GM19328 (cell line): ENCODE data around the gene ZNF544.

Source experiments
- ATAC-seq: cut with Tn5 transposase; IDR thresholded peaks from one replicate; pipeline ENCODE4 v1.9.1; 2021; ENCODE audit warnings: mild to moderate bottlenecking, moderate library complexity; ENCODE audit not compliant: unreplicated experiment

ZNF544 gene

DNA sequence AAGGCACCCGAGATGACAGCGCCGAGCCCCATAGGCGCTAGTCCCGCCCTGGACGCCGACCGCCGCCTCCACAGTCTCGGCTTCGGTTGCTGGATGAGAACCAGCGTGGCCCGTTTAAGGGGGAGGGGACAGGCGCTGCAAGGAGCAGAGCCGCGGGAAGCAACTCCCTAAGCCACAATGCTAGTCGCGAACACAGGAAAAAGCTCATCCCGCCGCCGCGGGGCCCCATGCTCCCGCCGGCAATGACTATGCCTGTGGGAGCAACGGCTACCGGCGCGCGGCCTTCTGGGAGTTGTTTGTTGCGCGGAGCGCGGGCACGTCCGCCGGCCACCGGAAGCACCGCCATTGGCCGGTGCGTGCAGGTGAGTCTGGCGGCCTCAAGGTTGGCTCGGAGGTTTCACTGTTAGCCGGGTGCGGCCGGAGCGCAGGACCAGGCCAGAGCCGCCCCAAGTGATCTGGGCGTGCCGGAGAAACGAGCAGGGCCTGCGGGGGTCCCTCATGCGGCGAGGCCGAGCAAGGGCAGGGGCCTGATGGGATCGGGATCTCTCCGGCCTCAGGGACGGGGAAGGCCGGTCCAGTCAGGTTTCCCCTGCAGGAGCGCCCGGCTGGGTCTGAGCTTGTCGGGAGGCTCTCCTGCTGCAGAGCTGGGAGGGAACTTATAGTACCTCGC lies at the start of gene ZNF544:
Gene ZNF544, plus strand, starts transcription at position 330 of the 670 bp plus-strand sequence. CDS start 15,110 bp downstream, outside the sequence.
- ATAC-seq: no peak

DNA sequence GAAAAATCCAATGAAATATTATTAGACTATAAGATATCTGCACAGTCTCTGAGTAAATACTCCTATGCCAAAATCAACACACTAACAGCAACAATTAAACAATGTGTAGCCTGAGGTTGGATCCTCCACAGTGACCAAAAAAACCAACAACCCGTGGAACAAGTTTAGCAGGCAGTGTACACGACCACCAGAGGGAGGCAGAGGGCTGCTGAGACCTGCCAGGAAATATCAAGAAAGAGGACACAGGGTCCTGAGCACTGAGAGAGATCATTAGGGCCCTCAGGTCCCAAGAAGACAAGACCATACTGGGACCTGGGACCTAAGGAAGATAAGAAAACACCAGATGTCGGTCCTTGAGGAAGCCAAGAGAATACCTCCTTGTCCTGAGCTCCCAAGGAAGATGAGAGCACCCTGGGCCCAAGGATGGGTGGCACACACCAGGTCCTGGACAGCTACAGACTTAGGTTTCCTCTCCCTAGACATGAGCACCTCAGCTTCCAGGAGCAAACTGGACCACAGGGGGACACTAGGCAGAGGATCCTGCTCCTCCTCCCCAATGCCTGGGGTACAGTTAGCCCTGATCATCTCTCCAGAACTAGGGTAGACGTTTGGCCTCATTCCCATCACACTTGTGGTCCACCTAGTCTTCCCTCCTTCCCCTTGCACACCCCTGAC lies 46.7 kb upstream of the ZNF544 start:
- ATAC-seq: no peak

DNA sequence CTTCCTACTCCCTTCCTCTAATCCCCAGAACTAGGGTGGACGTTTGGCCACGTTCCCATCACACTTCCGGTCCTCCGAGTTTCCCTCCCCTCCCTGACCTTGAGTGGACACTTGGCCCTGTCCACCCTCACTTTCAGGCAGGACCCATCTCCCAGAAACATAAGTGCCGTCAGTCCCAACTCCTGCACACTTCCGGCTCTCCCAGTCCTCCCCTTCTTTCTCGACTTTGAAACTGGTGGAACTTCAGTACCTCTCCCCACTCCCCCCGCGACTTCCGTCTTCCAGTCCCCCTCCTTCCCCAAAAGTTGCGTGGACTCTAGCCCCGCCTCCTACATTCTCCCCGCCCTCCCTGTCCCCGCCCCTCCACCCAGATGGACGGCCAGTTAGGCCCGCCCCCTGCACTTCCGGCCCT lies 46.1 kb upstream of the ZNF544 start:
- no peak for ATAC-seq

DNA sequence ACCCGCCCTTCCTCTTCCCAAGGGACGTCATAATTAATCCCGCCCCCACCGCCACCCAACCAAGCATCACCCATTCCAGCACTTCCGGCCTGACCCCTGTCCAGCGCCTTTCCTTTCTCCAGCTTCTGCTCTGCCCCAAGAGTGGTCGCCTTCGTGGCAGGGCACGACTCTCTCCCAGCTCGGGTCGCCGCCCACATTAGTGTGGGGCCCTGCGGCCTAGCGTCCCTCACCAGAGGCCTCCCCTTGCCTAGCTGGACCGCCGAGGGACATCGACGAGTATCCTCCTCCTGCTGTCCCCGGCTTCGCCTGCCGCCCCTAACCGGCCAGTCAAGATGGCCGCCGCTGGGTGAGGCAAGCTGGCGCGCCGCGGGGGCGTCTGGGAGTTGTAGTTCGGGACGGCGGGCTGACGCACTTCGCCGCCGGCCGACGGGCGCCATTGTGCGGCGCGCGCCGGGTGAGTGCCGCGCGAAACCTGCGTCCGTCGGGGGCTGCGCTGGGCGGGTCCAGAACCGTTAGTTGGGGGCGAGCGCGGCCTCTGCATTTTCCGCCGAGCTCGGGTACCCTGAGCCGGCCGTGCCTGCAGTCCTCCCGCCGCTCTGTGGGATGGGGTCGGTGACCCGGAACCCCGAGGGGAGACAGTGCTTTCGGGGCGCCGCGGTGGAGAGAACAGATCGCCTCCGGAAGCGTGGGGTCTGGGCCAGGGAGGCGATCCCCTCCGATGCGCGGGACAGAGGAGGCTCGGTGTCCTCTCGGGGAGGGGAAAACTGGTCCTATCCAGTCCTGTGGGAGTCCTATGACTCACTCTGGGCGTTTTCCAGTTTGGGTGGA lies 45.5 kb upstream of the ZNF544 start, which contains the start of gene ZNF274:
Gene ZNF274, plus strand, starts transcription at position 73 of the 828 bp plus-strand sequence. CDS start 905 bp downstream, outside the sequence.
- peak; percentile 79 for ATAC-seq

DNA sequence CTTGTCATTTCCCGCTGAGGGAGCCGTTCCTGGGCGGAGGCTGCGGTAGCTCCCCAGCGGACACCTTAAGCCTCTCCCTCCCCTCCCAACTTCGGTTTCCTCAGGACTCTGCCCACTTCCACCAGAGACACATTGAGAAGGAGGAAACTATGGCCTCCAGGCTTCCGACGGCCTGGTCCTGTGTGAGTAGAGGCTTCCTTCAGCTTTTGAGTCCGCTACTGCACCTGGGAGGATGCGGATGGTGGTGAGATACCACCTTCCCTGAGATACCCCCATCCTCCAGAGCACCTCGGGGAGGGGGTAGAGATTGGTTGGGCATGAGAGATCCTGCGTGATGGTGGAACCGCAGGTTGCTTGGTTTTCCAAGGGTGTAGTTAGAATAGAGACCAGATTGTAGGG lies 44.9 kb upstream of the ZNF544 start:
- ATAC-seq: no peak

DNA sequence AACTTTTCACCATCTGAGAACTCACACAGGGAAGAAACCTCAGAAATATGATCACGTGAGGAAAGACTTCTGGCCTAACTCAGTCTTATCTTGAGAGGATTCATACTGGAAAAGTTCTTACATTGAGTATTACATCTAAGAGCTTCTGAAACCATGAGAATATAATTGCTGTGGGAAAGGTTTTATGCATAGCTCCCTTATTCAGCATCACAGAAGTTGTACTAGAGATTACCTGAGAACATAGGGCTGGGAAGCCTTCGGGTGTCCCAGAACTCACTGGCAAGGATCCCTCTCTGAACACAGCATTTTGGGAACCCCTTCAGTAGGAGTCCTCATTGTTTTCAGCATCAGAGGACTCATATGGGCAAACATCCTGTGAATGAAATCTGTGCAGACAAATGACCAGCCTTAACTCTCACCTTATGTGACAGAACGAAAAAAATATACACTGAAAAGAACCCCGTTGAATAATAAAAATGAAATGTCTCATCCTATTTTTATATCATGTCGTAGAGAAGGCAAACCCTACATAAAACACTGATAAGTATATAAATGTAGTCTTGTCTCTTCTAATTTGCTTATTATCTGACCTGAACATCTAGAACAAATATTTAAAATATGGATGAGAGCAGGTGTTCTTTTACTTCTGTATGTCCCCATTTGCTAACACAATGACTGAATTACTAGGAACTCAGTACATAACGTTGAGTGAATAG lies 31.7 kb upstream of the ZNF544 start:
- no peak for ATAC-seq

DNA sequence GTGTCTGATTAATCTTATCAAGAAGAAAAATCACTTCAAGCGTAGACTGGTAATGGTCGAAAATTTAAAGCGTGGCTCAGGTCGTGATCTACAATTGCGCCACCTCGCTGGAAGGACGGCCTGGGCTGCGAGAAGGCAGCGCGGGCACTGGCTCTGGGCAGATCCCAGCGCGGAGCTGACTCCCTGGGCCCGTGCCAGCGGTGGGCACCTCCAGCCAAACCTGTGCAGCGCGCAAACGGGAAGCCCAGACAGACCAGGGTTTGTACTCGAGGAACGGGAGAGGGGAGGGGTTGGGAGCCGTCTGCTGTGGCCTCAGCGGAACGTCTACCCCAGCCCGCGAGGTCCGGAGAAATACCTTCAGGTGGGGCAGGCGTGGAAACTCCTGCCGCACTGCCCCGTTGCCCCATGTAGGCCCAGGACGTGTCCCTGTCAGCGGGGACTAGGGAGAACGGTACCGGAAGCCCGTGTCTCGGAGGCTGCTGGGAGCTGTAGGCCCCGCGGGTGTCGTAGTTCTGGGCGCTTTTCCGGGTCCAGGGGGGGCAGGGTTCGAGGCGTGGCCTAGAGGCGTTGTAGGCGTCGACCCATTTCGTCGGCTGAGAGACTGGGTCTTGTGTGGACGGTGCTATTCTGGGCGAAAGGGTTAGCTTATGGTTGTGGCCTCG lies 24.8 kb upstream of the ZNF544 start:
- no peak for ATAC-seq

DNA sequence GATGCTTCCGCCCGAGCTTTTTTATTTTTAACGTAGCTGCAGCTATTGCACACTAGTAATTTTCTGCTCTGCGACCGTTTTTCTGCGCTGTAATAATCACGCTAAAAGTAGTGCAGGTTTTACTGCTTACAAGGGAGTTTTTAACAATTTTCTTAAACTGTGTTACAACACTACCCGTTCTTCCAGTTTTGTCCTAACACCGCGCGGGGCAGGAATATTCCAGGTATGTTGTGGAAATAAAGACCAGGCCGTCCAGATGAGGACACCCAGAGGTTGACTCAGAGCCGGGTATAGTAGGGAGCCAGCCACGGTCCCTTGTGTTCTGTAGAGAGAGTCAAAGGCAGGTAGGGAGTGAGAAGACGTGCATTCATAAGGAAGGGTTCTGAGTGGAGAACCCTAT lies 24.1 kb upstream of the ZNF544 start:
- no peak for ATAC-seq

DNA sequence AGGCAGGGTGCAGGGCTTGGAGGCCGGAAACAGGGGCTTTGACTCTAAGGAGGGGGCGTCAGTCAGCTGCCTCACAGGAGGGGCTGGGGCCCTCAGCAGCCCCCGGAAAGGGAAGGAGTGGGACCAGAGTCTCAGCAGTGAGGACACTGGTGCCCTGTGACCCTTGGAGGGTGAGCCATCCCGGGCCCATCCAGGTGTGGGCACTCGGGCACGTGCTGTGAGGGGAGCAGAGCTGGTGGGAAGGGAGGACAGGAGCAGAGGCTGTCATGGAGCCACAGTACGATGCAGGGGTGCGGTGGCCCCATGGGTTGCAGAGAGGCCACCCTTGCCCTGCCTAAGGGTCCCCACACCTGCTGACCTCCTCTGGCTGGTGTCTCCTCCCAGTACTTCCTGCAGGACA lies 19.1 kb upstream of the ZNF544 start:
- no peak for ATAC-seq

DNA sequence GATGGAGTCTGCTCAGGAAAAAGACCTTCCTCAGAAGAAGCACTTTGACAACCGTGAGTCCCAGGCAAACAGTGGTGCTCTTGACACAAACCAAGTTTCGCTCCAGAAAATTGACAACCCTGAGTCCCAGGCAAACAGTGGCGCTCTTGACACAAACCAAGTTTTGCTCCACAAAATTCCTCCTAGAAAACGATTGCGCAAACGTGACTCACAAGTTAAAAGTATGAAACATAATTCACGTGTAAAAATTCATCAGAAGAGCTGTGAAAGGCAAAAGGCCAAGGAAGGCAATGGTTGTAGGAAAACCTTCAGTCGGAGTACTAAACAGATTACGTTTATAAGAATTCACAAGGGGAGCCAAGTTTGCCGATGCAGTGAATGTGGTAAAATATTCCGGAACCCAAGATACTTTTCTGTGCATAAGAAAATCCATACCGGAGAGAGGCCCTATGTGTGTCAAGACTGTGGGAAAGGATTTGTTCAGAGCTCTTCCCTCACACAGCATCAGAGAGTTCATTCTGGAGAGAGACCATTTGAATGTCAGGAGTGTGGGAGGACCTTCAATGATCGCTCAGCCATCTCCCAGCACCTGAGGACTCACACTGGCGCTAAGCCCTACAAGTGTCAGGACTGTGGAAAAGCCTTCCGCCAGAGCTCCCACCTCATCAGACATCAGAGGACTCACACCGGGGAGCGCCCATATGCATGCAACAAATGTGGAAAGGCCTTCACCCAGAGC lies 16.2 kb upstream of the ZNF544 start:
- no peak for ATAC-seq

DNA sequence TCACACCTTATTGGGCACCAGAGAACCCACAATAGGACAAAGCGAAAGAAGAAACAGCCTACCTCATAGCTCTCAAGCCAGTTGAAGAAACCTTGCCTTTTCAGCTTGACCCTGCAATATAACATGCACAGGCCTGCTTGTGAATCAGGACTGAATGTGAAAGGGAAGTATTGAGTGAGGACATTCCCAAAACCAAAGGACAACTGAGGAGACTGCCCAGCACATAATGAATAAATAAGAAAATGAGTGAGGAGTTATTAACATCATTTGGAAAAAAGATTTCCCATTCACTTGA lies 15.7 kb upstream of the ZNF544 start:
- no peak for ATAC-seq

DNA sequence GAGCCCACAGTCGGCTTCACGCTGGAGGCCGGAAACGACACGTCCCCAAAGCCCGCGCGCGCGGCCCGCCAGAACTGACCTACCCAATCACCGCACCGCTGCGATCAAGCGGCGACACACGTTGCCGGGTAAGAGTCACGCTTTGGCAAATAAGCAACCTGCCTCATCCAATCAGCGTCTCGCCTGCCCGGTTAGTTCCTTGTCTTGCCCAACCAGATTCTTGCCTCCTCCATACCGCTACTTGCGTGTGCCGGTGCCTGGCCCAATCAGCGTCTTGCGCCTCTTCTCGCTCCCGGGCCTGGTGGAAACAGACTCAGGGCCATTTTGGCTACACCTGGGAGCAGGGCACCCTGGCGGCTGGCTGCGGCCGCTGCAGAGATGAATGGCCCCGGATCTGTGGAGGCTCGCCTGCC lies 11.6 kb upstream of the ZNF544 start:
- ATAC-seq: no peak

DNA sequence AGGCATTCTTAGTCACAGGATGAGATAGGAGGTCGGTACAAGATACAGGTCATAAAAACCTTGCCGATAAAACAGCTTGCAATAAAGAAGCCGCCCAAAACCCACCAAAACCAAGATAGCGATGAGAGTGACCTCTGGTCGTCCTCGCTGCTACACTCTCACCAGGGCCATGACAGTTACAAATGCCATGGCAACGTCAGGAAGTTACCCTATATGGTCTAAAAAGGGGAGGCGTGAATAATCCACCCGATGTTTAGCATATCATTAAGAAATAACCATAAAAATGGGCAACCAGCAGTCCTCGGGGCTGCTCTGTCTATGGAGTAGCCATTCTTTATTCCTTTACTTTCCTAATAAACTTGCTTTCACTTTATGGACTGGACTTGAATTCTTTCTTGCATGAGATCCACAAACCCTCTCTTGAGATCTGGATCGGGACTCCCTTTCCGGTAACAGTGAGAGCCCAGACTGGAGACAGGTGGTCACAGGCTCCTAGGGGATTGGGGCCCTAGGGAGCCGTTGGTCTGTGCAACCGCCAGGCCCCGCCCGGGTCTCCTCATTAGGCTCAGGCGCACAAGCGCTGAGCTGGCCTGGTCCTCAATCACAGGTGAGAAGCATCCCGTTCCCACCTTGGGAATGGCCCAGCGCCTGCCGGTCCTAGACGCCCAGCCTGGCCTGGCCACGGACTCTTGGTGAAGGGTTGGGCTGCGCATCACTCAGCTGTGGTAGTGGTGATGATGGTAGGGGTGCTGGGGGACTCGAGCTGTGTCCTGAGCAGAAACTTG lies 10.9 kb upstream of the ZNF544 start:
- no peak for ATAC-seq

DNA sequence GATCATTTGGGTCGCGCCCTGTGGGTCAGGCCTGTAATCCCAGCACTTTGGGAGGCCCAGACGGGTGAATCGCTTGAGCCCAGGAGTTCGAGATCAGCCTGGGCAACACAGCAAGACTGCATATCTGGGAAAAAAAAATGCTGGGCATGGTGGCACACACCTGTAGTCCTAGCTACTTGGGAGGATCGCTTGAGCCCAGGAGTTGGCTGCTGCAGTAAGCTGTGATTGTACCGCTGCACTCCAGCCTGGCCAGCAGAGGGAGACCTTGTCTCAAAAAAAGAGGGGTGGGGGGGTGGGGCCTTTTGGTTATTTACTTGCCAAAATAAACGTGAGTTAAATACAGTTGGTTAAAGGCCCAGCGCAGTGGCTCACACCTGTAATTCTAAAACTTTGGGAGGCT lies 9.8 kb upstream of the ZNF544 start:
- ATAC-seq: no peak

DNA sequence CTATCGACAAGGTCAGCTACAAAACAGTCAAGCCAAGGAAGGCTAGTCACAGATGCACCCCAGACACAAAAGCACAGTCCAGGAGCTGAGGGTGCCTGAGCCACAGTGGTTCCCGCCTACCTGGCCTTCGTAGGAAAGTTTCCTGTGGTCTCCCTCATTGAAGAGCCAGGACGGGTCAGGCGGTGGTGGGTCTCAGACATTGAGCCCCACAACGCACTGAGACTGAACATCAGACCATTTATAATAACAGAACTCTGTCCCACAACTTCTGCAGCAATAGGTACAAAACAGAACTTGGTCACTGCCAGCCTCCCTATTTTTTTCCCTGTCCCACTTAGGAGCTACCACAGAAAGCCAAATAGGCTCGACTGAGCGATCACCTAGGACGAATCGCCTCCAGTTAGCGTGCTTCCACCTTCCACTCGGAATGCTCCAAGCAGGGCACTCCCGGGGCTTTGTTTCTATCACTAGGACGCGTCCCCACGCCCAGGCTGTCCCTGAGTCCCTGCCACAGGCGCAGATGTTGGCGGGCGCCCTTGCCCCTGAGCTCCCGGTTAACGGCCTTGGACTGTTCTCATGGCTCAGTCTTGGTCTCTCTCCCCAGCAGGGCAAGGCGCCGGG lies 640 bp upstream of the ZNF544 start:
- no peak for ATAC-seq

DNA sequence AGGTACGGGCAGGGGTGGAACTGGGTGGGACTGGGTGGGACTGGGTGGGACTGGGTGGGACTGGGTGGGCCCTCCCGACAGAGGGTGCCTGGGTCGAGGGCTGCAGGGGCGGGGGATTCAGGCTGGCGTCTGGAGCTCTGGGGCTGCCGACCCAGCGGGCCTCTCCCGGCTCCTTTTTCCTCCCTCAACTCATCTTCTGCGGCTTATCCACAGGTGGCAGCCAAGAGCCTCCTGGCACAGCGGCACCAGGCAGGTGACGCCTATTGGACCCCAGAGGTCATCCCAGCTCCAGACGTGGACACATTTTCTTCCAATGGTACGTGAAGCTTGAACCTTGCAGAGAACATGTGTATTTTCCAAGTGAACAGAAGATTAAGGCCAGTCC lies 533 bp downstream of the ZNF544 start:
- no peak for ATAC-seq

DNA sequence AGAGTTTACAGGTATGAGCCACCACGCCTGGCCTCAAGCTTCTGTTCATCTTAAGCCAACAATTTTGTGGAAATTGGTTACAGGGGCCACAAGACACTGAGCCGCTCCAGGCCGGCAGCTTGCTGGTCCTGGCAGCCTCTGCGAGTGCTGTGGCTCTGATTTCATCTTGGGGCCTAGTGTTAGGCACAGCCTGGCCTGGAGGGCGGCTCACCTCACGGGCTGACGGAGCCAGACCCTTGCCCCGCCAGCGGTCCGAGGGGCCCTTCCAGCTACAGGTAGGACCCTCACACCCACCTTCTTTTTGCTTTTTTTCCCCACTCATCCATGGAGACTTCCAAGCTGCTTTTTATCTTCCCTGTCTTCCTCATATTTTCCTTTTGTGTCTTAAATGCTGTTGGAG lies 8.6 kb downstream of the ZNF544 start:
- ATAC-seq: no peak

DNA sequence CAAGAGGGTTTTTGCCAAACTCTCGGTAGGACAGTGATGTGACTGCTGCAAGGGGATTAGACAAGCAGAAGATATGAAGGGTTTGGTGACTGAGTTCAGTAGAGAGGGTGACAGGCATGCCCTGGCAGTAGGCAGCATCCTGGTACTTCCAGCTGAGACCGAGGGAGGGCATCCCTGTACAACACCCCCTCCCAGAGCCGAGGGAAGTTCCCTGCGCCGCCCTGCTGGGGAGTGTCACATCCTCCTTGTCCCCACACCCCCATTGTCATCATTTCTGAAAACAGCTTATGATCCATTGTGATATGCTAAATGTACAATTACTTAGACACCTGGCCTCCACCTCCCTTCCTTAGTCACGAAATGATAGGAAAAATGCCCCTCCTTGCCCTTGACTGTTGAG lies 14.6 kb downstream of the ZNF544 start:
- ATAC-seq: no peak

DNA sequence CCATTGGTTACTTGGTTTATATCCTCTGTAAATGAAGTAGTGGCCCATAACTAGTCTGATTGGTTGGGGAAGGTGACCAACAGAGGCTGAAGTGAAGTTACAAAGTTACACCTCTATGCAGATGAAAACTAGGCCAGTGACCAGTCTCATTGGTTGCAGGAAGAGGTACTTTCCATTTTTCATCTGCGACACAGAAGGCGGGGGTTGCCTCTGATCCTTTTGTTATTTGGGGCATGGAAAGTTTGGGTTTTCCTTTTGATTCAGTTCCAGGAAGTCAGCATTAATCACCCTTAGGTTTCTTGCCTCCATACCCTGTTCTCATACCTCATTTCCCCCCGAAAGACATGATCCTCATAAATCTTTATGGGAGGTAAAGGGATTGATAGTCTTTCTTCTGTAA lies 20.2 kb downstream of the ZNF544 start:
- ATAC-seq: no peak
